ENCODE data around the gene ABCC11. TPM values are rescaled to one million over a fixed set of nuclear protein-coding genes. Genes with fewer than 3 reads are reported as not detected.

Gene ABCC11
- total and polyA plus RNA-seq, 2 of the 13 experiments (the other 11 are each of a cell fraction or from before 2014, with no cell fraction given) = 1.0 to 1.4 TPM

GRCh38 chr16:48164907-48165715 lies 82.2 kb downstream of the ABCC11 start (continued):
- TF ChIP-seq PAX8 (CRISPR knock-in tag; IDR thresholded peaks at IDR 0.05; ENCODE audit: borderline replicate concordance) (no peak), ZNF839 (CRISPR knock-in tag; IDR thresholded peaks at IDR 0.05; ENCODE audit: borderline replicate concordance) (peak; percentile 83; the same call in 1 of the 2 replicates), ZBTB21 (CRISPR knock-in tag; IDR thresholded peaks at IDR 0.05) (no peak), ZC3H4 (CRISPR knock-in tag; IDR thresholded peaks at IDR 0.05; ENCODE audit: borderline replicate concordance) (no peak; the same call in 1 of the 2 replicates), GATAD2A (CRISPR knock-in tag; IDR thresholded peaks at IDR 0.05) (peak; percentile 81), MXI1 (IDR thresholded peaks at IDR 0.05; ENCODE audit: borderline replicate concordance, low read depth, low read length) (no peak), PLRG1 (conservative IDR thresholded peaks at IDR 0.05) (no peak), ZNF572 (CRISPR knock-in tag; IDR thresholded peaks at IDR 0.05) (peak; percentile 47; the same call in 1 of the 2 replicates), ZNF138 (CRISPR knock-in tag; IDR thresholded peaks at IDR 0.05; ENCODE audit: low read depth) (no peak), ATF5 (CRISPR knock-in tag; IDR thresholded peaks at IDR 0.05; ENCODE audit: low read depth) (no peak), CSRNP2 (CRISPR knock-in tag; conservative IDR thresholded peaks at IDR 0.05; ENCODE audit: low read depth) (no peak), ZNF775 (CRISPR knock-in tag; IDR thresholded peaks at IDR 0.05; ENCODE audit: borderline replicate concordance) (no peak), IRF2 (CRISPR knock-in tag; IDR thresholded peaks at IDR 0.05) (peak; percentile 76; the same call in 1 of the 2 replicates), ZNF296 (CRISPR knock-in tag; conservative IDR thresholded peaks at IDR 0.05) (no peak), CHCHD3 (CRISPR knock-in tag; IDR thresholded peaks at IDR 0.05) (no peak), NAIF1 (CRISPR knock-in tag; IDR thresholded peaks at IDR 0.05; ENCODE audit: borderline replicate concordance) (0 out of 2 replicates have a peak, but pooled peaks have one; percentile 64)

Data from HepG2 (cell line).